NCI-H187 (cell line): ENCODE results near the gene RAD51AP1.
A peak's percentile ranks its signal among the peaks of the same experiment; 100 is the strongest.

Experiments used
- DNase-seq, 2 experiments: peaks; one replicate each; lab custom pipeline; 2025; lab: John Stamatoyannopoulos, UW

RAD51AP1 gene

GRCh38 chr12:4552191-4552590, 13.5 kb downstream of the RAD51AP1 start:
- no peak for DNase-seq

GRCh38 chr12:4553943-4554342, 15.3 kb downstream of the RAD51AP1 start:
- no peak for DNase-seq

- DNase-seq: no peak
Observed at GRCh38 chr12:4555804-4556203, 17.1 kb downstream of the RAD51AP1 start.

GRCh38 chr12:4556735-4557530, 18.2 kb downstream of the RAD51AP1 start:
- no peak for DNase-seq

- no peak for DNase-seq
Observed at GRCh38 chr12:4557586-4557985, 18.9 kb downstream of the RAD51AP1 start.

GRCh38 chr12:4558171-4558570, 19.5 kb downstream of the RAD51AP1 start:
- DNase-seq: no peak

GRCh38 chr12:4562034-4562657, 23.5 kb downstream of the RAD51AP1 start, which contains the start of gene DYRK4:
TSS of gene DYRK4 (plus strand) at chr12:4562208. CDS start at chr12:4562246, 38 bp downstream.
- peak; percentile 32 to 37 for DNase-seq

GRCh38 chr12:4563336-4563735, 24.6 kb downstream of the RAD51AP1 start:
- DNase-seq: no peak

- no peak for DNase-seq
Observed at GRCh38 chr12:4564818-4565217, 26.1 kb downstream of the RAD51AP1 start.

GRCh38 chr12:4566474-4566873, 27.8 kb downstream of the RAD51AP1 start:
- DNase-seq: no peak

- no peak for DNase-seq
Observed at GRCh38 chr12:4567073-4567881, 28.6 kb downstream of the RAD51AP1 start.

- no peak for DNase-seq
Observed at GRCh38 chr12:4569261-4569660, 30.6 kb downstream of the RAD51AP1 start.

GRCh38 chr12:4572680-4573079, 34.0 kb downstream of the RAD51AP1 start:
- no peak for DNase-seq

- no peak for DNase-seq
Observed at GRCh38 chr12:4579305-4580102, 40.8 kb downstream of the RAD51AP1 start.

- DNase-seq: no peak
Observed at GRCh38 chr12:4580281-4580688, 41.6 kb downstream of the RAD51AP1 start.

- DNase-seq: no peak
Observed at GRCh38 chr12:4584281-4584680, 45.6 kb downstream of the RAD51AP1 start.

- DNase-seq: no peak
Observed at GRCh38 chr12:4584896-4585295, 46.2 kb downstream of the RAD51AP1 start.

- DNase-seq: no peak
Observed at GRCh38 chr12:4586500-4586899, 47.8 kb downstream of the RAD51AP1 start.

- DNase-seq: no peak
Observed at GRCh38 chr12:4587108-4587507, 48.4 kb downstream of the RAD51AP1 start.

- no peak for DNase-seq
Observed at GRCh38 chr12:4588916-4589315, 50.2 kb downstream of the RAD51AP1 start.

- DNase-seq: no peak
Observed at GRCh38 chr12:4589941-4590340, 51.3 kb downstream of the RAD51AP1 start.

GRCh38 chr12:4591180-4591687, 52.5 kb downstream of the RAD51AP1 start:
- no peak for DNase-seq
